Measurements from ENCODE around the gene GLI1.
A peak's percentile ranks its signal among the peaks of the same experiment; 100 is the strongest.
"Not testable (repeated sequence)": the region's sequence is repeated elsewhere in the genome, so short reads cannot be mapped to it uniquely, and the experiment has no call there.

The GLI1 gene

GRCh38 chr12:57441846-57442427 lies 17.6 kb upstream of the GLI1 start:
- no peak for DNase-seq (ENCODE audit: low spot score)

DNA sequence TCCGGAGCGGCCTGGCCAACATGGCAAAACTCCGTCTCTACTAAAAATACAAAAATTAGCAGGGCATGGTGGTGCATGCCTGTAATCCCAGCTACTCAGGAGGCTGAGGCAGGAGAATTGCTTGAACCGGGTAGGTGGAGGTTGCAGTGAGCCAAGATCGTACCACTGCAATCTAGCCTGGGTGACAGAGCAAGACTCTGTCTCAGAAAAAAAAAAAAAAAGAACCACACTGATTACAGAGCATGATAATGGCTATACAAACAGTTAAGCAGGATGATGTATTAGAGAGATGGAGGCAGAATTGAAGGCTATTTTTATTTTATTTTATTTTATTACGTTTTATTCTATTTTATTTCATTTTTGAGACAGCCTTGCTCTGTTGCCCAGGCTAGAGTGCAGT lies 15.2 kb upstream of the GLI1 start:
- DNase-seq (ENCODE audit: low spot score) = not testable (repeated sequence)

DNA sequence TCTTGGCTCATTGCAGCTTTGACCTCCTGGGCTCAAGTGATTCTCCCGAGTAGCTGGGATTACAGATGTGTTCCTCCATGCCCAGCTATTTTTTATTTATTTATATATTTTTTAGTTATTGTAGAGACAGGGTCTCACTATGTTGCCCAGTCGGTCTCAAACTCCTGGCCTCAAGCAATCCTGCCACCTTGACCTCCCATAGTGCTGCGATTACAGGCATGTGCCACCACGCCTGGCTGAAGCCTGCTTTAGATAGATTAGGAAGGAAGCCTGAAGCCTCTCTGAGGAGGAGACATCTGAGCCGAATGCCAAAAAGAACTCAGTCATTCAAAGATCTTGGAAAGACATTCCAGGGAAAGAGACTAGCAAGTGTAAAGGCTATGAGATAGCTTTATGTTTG lies 14.8 kb upstream of the GLI1 start:
- DNase-seq (ENCODE audit: low spot score) = no peak

DNA sequence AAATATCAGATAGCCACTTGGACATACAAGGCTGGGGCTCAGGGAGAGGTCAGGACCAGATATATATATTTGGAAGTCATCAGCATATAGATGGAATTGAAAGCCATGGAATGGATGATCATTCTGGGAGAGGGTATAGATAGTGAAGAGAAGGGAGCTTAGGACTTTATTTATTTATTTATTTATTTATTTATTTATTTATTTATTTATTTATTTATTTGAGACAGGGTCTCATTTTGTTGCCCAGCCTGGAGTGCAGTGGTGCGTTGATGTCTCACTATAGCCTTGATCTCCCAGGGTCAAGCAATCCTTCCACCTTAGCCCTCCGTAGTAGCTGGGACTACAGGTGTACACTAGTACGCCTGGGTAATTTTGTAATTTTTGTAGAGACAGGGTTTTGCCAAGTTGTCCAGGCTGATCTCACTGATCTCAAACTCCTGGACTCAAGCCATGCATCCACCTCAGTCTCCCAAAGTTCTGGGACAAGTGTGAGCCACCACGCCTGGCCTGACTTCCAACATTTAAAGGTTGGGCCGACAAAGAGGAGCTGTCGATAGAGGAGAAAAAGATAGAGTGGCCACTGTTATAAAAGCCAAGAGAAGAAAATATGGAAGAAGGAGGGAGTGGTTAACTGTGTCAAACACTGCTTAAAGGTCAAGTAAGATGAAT lies 13.2 kb upstream of the GLI1 start:
- no peak for DNase-seq (ENCODE audit: low spot score)

DNA sequence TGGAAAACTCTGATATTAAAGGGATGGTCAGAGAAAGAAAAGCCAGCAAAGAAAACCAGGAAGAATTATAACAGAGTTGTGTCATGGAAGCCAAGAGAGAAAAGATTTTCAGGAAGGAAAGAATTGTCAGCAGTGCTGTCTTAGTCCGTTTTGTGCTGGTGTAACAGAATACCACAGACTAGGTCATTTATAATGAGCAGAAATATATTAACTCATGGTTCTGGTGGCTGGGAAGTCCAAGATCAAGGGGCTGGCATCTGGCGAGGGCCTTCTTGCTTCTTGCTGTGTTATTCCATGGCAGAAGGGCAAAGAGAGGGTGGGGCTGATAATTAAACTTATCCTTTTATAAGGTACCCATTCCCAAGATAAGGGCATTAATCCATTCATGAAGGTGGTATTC lies 10.9 kb upstream of the GLI1 start:
- no peak for DNase-seq (ENCODE audit: low spot score)

DNA sequence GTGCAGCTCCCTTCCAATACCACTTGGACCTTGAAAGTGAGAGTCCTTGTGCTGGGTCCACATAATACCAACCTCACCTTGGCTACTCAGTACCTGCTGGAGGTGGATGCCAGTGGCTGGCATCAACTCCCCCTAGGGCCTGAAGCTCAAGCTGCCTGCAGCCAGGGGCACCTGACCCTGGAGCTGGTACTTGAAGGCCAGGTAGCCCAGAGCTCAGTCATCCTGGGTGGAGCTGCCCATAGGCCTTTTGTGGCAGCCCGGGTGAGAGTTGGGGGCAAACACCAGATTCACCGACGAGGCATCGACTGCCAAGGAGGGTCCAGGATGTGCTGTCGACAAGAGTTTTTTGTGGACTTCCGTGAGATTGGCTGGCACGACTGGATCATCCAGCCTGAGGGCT lies 10.2 kb upstream of the GLI1 start:
- no peak for DNase-seq (ENCODE audit: low spot score)

DNA sequence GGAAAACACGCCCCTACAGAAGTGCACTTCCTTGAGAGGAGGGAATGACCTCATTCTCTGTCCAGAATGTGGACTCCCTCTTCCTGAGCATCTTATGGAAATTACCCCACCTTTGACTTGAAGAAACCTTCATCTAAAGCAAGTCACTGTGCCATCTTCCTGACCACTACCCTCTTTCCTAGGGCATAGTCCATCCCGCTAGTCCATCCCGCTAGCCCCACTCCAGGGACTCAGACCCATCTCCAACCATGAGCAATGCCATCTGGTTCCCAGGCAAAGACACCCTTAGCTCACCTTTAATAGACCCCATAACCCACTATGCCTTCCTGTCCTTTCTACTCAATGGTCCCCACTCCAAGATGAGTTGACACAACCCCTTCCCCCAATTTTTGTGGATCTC lies 9.5 kb upstream of the GLI1 start:
- DNase-seq (ENCODE audit: low spot score) = no peak

DNA sequence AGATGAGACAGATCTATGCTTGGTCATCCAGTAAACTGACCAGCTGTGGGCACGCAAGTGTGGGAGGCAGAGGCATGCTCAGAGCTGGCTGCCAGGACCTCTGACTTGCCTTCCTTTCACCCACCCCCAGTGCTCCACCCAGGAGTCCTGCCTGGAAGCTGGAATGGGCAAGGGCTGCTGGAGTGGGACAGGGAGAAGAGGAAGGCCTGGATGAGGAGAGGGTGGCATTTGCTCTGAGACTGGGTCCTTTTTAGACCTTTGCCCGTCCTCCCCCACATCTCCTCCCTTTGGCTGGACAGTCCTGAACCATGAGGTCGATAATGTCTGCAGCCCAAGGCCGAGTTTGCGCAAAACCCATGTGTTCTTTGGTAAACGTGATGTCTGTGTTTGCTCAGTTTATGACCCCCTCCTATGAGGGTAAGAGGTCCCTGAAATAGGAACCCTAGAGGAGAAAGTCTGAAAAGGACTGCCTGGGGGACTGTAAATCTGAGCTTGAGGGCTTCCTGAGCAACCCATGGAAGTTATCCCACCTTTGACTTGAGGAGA lies 8.3 kb upstream of the GLI1 start:
- DNase-seq (ENCODE audit: low spot score) = no peak

DNA sequence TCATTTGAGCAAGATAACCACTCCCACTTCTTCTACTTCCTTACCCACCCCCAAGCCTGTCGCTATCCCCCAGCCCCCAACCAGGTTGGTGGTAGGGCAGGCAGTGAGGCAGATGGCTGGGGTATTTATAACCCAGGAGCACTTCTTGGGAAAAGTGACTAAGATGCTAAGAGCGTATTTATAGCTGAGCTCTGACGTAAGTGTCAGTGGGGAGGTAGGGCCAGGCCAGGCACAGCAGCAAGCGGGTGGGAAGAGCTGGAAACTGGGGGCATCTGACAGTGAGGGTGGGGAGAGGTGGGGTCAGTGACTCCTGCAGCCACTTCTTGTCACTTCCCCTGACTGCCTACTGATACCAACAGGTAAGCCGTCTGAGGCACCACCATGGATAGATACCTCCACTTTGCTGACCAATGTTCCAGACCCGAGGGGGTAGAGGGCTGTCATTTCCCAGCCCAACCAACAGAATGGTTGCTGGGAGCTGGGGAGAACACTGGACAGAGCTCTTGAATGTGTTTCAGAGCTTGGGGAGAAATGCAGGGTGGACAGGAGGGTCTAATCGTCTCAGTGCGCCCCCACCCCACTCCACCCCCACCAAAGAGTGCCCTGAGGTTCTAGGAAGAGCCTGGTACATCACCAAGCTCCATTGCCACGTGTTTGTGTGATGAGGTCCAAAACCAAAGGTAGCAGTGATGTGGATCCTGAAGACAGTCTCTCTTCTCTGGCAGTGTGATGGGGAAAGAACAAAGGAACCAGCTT lies 7.2 kb upstream of the GLI1 start:
- no peak for DNase-seq (ENCODE audit: low spot score)

DNA sequence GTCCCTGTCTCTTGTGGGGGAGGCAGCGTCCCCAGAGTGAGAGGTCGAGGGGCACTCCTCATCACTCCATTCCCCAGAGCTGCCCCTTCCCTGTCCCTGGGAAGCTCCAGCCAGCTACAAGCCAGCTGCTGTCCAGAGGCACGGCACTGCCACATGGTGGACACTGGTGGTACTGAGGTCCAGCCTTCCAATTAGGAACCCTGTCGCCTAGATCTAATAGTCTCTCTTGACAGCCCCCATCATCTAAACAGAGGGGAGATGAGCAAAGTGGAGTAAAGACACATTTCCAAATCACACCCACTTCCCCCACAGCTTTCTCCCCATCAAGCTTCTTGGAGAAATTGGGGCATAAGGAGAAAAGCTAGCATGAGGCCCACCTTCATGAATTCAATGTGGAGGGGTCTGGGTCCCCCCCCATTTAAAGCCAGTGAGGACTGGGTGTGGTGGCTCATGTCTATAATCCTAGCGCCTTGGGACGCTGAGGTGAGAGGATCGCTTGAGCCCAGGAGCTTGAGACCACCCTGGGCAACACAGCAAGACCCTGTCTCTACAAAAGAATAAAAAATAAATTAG lies 6.6 kb upstream of the GLI1 start:
- DNase-seq (ENCODE audit: low spot score) = peak; percentile 37

DNA sequence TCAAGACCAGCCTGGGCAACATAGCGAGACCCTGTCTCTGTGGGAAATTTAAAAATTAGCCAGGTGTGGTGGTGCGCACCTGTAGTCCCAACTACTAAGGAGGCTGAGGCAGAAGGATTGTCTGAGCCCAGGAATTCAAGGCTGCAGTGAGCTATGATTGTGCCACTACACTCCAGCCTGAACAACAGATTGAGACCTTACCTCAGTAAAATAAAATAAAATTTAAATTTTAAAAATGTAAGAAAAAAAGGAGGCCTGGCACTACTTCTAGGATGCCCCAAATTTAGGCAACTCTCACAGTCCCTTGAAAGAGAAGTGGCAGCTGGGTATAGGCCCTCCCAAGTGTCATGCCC lies 5.4 kb upstream of the GLI1 start:
- no peak for DNase-seq (ENCODE audit: low spot score)

DNA sequence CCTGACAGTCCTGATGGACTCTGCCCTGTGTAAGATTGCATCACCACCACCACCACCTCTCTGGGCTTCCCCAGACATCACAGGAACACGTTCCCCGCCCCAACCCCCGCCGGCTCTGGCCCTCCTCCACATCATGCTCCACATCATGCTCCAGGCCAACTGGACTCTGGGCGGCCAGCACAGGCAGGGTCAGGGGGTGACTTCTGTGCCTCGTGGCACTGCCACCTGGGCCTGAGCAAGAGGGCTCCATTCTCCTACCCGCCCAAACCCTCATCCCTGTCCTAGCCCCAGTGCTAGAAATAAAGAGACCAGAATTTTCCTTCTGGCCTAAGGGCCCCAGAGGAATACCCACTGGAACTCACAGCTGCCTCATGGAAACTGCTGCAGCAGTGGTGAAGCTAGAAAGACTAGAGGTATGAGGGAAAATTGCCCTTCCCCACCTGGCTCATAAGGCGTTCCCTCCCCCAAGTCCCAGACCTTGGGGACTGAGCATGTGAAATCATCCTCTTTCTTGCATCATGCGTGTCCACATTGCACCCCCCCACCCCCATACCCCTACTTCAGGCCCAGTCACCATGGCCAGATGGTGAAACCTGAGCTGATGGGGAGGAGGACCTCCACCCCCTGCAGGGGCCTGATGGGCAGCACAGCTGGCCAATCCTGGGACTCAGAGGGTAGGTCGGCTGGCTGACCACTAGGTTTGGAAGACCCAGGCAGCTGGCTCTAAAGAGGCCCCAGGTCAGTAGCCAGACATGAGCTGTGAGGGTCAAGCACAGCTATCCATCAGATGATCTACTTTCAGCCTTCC lies 4.8 kb upstream of the GLI1 start, which contains the start of gene INHBE:
Gene INHBE (plus strand): TSS at position 742 of the 808 bp plus-strand sequence. CDS start 230 bp downstream, outside the sequence.
- DNase-seq (ENCODE audit: low spot score) = no peak

GRCh38 chr12:57455374-57456144 lies 4.0 kb upstream of the GLI1 start:
- no peak for DNase-seq (ENCODE audit: low spot score)

DNA sequence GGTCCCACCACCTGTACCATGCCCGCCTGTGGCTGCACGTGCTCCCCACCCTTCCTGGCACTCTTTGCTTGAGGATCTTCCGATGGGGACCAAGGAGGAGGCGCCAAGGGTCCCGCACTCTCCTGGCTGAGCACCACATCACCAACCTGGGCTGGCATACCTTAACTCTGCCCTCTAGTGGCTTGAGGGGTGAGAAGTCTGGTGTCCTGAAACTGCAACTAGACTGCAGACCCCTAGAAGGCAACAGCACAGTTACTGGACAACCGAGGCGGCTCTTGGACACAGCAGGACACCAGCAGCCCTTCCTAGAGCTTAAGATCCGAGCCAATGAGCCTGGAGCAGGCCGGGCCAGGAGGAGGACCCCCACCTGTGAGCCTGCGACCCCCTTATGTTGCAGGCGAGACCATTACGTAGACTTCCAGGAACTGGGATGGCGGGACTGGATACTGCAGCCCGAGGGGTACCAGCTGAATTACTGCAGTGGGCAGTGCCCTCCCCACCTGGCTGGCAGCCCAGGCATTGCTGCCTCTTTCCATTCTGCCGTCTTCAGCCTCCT lies 3.4 kb upstream of the GLI1 start:
- DNase-seq (ENCODE audit: low spot score) = peak; percentile 55

GRCh38 chr12:57456737-57457490 lies 2.7 kb upstream of the GLI1 start:
- DNase-seq (ENCODE audit: low spot score) = no peak

DNA sequence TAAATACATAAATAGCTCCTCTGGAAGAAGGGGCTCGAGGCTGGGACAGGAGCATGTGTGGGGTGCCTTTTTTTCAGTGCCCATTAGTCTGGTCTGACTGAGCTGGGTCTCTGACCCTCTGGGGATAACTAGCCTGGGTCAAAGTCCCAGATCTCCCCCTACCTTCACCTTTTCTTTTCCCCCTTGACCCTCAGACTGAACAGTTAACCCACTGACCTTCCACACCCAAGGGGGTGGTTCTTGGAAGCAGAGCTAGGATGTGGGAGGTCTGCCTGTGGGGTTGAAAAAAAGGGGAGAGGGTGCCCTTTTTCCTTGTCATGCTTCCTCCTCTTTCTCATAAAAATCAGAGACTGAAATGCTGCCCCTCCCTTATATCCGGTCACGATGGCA lies 925 bp upstream of the GLI1 start:
- no peak for DNase-seq (ENCODE audit: low spot score)

DNA sequence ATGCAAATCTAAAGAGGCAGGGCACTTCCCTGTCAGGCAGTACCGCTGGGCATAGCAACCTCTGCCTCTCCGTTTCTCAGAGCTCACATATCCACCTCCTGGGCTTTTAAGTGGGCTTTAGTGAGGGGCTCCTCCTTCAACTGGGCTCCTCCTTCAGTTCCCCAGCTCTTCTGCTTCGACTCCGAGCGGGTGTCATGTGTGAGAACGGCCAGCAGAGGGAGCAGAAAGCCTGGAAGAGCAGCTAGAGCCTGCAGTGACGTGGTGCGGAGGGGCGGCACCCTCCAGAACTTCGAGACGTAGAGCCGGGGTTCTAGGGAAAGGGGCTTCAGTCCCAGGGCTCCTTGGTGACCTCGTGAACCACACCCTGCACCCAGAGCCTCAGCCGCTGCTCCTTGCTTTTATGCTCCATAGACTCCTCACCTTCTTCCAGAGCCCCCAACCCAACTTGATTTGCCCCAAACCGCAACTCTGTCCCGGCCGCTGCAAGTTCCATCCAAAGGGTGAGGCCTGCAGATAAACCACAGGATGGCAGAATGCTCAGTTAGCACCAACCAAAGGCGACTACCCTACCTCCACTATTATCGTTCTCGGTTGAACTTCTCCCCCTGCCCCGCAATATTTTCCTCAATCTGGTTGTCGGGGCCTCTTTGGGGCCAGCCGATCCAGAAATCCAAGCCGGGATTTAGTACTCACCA lies 383 bp upstream of the GLI1 start:
- peak; percentile 94 for DNase-seq (ENCODE audit: low spot score)

DNA sequence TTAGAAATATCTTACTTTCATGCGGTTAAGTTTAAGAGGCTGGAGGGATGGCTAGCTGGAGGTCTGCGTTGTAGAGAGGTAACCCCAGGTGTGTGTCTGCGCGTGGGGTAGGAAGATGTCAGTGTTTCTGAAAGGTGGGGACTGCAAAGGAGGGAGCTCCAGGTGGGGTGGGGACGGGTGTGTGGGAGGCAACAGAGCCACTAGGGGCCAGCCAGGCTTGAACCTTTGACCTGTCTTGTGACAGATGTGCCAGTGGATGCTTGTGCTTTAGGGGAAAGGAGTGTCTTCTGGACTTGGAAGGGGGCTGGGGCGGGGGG lies 841 bp downstream of the GLI1 start:
- no peak for DNase-seq (ENCODE audit: low spot score)

DNA sequence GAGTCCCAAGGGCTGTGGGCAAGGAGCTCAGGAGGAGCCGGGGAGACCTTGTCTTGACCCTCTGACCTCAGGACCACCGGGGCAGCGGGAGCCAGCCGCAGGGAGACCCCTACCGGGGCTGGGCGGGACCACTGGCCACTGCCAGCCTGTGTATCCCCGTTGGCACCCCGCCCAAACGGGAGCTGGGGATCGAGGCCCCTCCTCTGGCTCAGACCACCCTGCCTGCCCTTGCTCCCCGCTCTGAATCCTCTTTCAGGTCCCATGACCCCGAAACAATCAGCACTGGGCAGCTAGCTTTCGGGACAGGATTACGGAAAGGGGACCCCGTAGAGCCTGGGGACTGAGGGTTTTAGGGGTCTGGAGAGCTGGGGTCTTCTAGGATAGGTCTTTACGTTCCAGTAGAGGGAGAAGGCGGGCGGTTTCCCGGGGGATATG lies 1.3 kb downstream of the GLI1 start:
- DNase-seq (ENCODE audit: low spot score) = no peak
